SK-N-SH (cell line): ENCODE results near the gene SLC34A1.

ENCODE experiments used
- CTCF ChIP-seq: fragments of 200-600 bp; sonication (generic); IDR thresholded peaks from 2 replicates; pipeline ENCODE4 v1.6.1; 2017; ENCODE audit warnings: antibody characterized with exemption, mild to moderate bottlenecking, moderate library complexity
- GABPA ChIP-seq: IDR thresholded peaks from 2 replicates; pipeline ENCODE4 v1.4.0; 2012; ENCODE audit warnings: low read depth, mild to moderate bottlenecking
- RCOR1 ChIP-seq: fragments of 150-350 bp; IDR thresholded peaks from 2 replicates; pipeline ENCODE4 v1.6.1; 2017; ENCODE audit warnings: antibody characterized with exemption, low read length
- REST ChIP-seq: IDR thresholded peaks from 2 replicates; pipeline ENCODE4 v1.6.1; 2012; ENCODE audit warnings: mild to moderate bottlenecking, low read depth, low read length, moderate library complexity
- SMC3 ChIP-seq: IDR thresholded peaks from 2 replicates; pipeline ENCODE4 v1.6.1; 2012; ENCODE audit warnings: low read depth, low read length, improper control_type of control experiment

- TF ChIP-seq CTCF (no peak), SMC3 (no peak), RCOR1 (no peak), REST (no peak), GABPA (no peak)
Observed at GRCh38 chr5:177365845-177366527, 18.2 kb upstream of the SLC34A1 start.
